Astrocyte of the spinal cord (primary cell): Measurements from ENCODE around the gene FOXN3.

Source experiments
- DNase-seq: peaks from one replicate; pipeline ENCODE4 v3.0.0; 2011; ENCODE audit warnings: low read depth, low spot score
- H3K4me3 ChIP-seq: 2 replicates; pipeline ENCODE4 v1.5.1; 2011; ENCODE audit warnings: low read depth, mild to moderate bottlenecking, low read length, moderate library complexity
- in situ Hi-C: cut with HindIII; loops from 2 replicates; pipeline ENCODE4 v1.10.0; 2017; ENCODE audit warnings: low sequenced_read_pairs
- TF ChIP-seq, protein P1 (sequence below): IDR thresholded peaks from 2 replicates; pipeline ENCODE4 v1.5.1; 2012; ENCODE audit warnings: low read depth, mild to moderate bottlenecking, low read length, inconsistent platforms

The FOXN3 gene

DNA sequence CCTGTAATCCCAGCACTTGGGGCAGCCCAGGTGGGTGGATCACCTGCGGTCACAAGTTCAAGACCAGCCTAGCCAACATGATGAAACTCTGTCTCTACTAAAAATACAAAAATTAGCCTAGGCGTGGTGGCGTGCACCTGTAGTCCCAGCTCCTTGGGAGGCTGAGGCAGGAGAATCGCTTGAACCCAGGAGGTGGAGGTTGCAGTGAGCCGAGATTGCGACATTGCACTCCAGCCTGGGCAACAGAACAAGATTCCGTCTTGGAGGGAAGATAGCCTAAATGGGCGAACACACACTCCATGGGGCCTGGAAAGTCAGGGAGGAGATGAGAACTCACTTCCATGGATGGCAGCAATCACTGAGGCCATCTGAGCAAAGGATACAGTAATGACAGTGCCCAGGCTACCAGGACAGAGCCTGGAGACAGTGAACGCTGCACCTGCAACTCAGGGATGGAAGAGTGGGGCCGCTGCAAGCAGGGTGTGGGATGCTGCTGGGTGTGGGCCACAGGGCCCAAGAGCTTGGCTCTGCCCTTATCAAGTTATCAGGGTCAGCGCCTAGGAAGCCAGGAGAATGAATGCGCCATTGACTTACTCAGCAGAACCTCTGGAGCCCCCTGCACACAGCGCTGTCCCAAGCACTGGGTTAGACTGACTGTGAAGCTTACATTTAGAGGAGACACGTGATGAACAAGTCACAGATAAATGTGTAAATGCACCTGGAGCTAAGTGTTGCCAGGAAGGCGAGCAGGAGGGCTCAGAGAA lies 28.9 kb downstream of the FOXN3 start:
- TF ChIP-seq, protein P1, sequence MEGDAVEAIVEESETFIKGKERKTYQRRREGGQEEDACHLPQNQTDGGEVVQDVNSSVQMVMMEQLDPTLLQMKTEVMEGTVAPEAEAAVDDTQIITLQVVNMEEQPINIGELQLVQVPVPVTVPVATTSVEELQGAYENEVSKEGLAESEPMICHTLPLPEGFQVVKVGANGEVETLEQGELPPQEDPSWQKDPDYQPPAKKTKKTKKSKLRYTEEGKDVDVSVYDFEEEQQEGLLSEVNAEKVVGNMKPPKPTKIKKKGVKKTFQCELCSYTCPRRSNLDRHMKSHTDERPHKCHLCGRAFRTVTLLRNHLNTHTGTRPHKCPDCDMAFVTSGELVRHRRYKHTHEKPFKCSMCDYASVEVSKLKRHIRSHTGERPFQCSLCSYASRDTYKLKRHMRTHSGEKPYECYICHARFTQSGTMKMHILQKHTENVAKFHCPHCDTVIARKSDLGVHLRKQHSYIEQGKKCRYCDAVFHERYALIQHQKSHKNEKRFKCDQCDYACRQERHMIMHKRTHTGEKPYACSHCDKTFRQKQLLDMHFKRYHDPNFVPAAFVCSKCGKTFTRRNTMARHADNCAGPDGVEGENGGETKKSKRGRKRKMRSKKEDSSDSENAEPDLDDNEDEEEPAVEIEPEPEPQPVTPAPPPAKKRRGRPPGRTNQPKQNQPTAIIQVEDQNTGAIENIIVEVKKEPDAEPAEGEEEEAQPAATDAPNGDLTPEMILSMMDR = no peak
- in situ Hi-C loops = no loop called here
- no peak for DNase-seq
- no peak overlapping the region for H3K4me3 ChIP-seq

DNA sequence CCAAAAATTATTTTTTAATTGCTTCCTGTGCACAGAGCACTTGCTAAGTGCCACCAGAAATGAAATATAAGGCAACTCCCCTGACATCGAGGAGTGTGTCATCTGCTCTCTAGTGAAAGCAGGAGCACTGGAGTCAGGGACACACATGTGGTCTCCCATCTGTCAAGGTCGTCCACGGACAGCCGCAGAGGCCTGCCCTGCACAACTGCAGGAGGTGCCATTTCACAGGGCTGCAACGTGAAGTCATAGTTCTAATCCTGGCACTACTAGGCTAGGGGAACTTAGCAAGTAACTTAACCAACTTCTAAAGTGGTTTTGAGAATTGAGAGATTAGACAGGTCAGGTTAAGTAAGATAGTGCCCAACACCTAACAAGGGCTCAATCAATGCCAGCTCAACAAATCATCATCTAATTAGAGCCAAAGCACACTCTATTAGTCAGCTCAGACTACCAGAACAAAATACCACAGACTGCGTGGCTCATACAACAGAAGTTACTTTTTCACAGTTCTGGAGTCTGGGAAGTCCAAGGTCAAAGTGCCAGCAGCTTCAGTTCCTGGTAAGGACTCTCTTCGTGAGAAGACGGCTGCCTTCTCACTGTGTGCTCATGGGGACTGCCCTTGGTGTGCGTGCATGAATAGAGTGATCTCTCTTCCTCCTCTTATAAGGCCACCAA lies 30.7 kb downstream of the FOXN3 start:
- TF ChIP-seq, protein P1 = peak; percentile 3
- in situ Hi-C loops = no loop called here
- H3K4me3 ChIP-seq = no peak overlapping the region
- peak; percentile 46 for DNase-seq

DNA sequence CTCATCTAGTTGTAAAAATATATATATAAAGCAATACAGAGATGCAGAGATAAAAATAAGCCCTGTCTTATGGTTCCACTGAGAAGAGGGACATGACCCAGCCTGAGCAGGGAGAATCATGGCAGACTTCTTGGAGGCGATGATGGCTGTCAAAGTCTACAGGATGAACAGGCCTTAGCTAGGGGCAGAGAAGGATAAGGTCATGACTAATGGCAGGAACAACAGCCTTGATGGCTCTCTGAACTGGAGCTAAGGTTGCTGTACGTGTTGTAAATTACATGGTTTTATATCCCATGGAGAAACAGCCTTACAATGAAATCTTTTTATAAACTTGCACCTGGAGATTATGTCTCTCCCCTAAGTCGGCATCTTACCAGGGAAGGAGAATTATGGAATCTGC lies 32.4 kb downstream of the FOXN3 start:
- DNase-seq = no peak
- TF ChIP-seq, protein P1 = no peak
- in situ Hi-C loops = no loop called here
- no peak overlapping the region for H3K4me3 ChIP-seq

DNA sequence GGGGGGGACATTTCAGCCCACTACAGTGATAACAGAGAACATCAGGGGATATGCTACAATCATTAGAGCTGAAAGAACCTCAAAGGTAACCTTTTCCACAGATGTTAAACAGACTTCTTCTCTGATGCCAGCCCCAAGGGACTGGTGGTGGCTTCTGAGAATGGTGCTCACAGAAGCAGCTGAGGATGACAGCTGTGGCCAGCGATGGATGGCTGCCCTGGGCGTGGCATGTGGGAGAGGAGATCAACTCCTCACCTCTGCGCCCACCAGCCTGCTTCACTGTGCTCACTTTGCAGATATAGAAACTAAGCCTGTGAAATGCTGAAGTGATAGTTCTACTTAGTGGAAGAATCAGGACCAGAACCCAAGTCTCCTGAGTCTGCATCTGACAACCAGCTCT lies 33.0 kb downstream of the FOXN3 start:
- TF ChIP-seq, protein P1 = no peak
- in situ Hi-C loops = no loop called here
- DNase-seq = no peak
- no peak overlapping the region for H3K4me3 ChIP-seq

DNA sequence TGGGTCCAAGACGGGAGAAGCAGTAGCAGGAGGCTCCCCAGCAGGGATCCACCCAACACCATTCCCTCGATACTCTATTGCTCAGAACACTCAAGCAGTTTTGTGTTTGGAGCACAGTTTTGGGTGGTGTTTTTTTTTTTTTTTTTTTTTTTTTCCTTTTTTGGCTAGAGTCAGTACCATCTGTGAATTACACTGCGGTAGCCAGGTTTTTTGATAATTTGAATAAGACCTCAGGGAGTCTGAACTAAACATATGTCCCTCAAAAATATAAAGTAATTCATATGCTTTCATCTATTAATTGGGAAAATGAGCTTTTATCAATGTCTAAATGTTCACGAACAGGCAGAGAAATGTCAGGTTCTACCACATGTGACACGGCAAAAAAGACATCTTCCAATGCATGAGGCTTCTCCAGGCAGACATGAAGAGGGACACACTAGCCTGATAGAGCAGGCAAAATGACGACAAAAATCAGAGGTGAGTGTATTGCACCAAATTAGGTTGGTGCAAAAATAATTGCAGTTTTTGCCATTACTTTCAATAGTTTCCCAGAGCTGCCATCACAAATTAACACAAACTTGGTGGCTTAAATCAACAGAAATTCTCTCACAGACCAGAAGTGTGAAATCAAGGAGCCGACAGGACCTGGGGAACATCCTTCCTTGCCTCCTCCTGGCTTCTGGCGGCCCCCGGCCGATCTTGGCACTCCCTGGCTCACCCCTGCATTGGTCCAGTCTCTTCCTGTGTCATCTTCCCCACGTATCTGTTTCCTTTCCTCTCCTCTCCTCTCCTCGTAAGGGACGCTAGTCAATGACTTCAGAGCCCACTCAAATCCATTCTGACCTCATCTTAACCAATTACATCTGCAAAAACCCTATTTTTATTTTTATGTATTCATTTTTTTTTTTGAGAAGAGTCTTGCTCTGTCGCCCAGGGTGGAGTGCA lies 33.9 kb downstream of the FOXN3 start:
- DNase-seq = no peak
- in situ Hi-C loops = no loop called here
- no peak overlapping the region for H3K4me3 ChIP-seq
- TF ChIP-seq, protein P1 = no peak

DNA sequence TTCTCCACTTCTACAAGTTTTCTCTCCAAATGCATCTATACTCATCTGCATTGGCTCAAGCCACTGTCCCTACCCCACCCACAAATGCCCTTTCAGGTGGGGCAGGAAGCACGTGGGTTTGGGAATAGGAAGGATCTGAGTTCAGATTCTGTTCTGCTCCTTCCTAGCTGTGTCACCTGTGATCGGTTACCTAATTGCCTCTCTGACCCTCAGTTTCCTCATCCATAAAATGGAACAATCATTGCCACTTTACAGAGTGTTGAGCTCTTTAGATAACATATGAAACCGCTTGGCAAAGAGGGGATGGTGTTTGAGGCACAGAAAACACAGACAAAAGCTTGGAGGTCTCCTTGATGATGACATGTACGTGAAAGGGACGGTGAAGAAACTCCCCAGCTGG lies 34.5 kb downstream of the FOXN3 start:
- in situ Hi-C loops = no loop called here
- no peak overlapping the region for H3K4me3 ChIP-seq
- no peak for DNase-seq
- TF ChIP-seq, protein P1 = no peak
